Measurements from ENCODE around the gene EIF1AX.
"Not testable (repeated sequence)": the region's sequence is repeated elsewhere in the genome, so short reads cannot be mapped to it uniquely, and the experiment has no call there.

The EIF1AX gene

DNA sequence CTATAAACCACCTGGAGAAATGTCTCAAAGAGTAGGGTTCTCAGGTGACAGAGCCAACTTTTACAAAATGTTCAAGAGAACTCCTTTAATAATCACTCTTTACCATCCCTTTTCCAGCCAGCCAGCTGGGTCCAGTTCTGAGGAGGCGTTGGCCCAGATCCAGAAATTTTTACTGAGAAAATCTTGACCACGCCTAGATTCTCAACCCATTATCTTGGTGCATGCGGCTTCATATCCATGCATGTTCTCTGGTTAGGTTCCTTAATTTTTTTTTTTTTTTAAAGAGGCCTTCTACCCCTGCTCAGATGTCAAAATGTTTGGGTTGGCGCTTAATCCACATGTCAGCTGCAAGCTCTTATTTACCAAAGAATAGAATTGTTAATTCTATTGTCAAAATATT, 13.0 kb downstream of the EIF1AX start:
- FAIRE-seq (no peak), DNase-seq (ENCODE audit: extremely low spot score, insufficient read length, low read depth) (no peak)

DNA sequence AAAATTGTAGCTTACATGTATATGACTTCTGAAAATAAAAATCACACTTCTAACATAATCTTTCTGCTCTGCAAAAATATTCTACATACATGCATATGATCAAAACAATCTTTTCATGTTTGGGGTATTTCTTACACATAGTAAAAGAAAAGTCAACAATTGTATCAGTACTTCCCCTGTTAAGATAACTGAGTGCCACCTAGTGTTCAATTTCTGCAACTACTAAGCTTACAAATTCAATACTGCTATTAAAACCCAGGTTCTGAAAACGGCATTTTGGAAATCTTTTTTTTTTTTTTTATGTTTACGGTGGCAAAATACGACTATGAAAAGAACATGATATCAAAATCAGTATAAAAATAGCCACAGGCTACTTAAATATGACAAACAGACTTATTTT, 14.2 kb downstream of the EIF1AX start:
- not testable (repeated sequence) for DNase-seq (ENCODE audit: extremely low spot score, insufficient read length, low read depth); FAIRE-seq

DNA sequence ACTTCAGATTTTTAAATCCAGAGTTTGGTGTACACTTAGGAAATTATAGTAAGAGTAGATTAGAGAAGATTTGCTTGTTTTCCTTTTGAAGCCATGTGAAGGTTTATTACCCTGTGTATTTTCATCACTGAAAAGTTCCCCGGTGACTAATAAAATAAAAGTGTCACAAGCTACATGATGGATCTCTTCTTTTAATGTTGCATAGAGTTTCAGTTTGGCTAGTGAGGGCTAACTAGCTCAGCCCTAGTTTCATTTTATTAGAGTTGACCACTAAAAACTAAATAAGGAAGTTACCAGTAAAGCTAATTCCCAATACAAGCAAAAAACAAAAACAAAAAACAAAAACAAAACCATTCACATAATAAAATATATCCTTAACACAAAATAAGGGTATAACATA, 14.8 kb downstream of the EIF1AX start:
- DNase-seq (ENCODE audit: extremely low spot score, insufficient read length, low read depth), result not testable (repeated sequence)
- peak; percentile 91 for FAIRE-seq

DNA sequence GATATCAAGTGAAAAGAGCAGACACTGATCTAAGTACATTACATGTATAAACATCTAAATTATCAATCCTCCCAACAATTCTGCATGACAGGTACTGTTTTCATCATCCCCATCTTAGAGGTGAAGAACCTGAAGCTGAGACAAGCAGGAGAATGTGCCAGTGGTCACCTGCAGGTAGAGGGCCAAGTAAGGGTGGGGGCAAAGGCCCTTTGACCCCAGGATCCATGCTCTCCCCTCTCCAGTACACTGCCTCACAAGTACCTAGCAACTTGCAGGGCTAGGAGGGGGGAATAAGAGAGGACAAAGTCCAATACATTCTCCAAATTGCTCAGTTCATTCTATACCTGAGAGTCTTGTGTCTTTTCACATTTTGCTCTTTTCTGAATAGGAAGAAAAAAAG, 16.7 kb downstream of the EIF1AX start:
- DNase-seq (ENCODE audit: extremely low spot score, insufficient read length, low read depth), result no peak
- FAIRE-seq, result no peak

DNA sequence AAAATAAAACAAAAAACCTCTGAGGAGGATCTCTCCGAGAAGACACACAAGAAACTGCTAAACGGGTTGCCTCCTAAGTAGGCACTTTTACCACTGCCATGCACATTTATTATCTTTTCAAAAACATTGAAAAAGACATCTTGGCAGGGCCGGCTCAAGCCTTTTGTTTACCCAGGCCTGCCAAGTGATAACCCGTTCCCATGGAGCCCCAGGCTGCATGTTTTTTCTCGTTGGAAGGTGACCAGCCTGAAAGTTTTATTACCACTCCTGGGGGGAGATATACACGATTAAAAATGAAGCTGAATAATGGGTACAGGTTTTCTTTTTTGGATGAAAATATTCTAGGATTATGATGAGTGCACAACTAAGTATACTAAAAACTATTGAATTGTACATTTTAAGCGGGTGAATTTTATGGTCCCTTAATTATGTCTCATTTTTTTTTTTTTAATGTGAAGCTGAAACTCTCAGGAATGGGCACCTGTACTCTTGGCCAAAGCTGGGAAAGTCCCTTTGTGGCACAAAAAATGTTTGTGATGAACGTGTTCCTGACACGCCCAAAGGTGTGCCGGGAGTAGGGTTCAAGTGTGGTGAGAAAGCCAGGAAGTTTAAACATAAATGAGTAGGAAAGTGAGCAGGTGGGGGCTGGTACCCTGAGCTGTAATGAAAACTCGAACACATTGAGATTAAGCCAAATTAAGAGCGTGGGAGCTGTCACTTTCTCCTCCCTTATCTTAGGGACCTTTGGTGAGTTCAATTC, 23.4 kb downstream of the EIF1AX start:
- FAIRE-seq, result no peak

DNA sequence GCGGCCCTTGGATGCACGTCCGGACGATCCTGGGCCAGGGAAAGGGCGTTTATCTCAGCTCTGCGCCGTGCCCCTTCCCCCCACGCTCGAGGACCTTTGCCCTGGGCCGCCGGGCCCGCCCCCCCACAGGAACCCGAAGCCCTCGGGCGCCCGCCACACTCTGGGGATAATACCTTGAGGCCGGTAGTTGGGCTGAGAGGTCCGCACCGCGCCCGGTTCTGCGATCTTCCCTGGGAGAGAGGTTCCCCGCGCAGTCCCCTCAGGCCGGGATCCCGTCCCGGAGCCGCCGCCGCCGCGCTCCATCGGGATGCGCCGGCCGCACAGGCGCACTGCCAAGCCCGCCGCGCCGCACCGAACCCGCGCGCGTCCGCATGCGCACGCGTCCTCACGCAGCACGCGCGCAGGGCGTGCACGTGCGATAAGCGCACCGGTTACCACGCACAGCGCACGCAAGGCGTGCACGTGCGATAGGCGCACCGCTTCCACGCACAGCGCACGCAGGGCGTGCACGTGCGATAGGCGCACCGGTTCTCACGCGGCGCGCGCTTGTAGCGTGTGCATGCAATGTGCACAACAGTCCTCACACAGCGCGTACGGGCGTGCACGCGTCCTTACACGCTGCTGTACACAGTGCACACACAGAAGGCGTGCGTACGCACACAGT, 24.9 kb downstream of the EIF1AX start, which contains the start of gene MAP7D2:
Gene MAP7D2, minus strand, starts transcription at position 331 of the 664 bp plus-strand sequence. Its CDS starts 28 bp downstream, at position 303.
- DNase-seq (ENCODE audit: extremely low spot score, insufficient read length, low read depth), result no peak
- no peak for FAIRE-seq

More for the DNA sequence above, 23.4 kb downstream of the EIF1AX start:
- no peak for DNase-seq (ENCODE audit: extremely low spot score, insufficient read length, low read depth)

DNA sequence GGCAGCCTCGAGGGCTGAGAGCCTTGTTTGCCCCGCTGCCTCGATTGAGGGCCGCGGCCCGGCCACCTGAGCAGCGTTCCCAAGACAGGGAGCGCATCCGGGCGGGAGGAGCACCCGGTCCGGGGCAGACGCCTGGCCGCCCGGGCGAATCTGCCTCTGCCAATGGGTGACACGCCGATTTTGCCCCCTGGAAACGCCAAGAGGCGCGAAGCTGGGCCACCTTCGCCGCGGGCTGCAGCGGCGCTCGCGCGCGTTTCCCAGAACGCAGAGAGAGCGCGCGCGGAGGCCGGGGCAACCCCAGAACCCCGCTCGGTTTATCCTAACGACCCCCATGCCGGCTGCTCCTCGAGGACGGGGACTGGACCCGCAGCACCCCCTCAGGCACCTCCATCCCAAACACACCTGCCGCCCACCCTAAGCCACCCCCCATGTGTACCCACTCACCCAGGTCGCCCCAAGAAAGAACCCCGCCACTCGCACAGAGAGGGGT, 25.5 kb downstream of the EIF1AX start:
- DNase-seq (ENCODE audit: extremely low spot score, insufficient read length, low read depth), result no peak
- no peak for FAIRE-seq

DNA sequence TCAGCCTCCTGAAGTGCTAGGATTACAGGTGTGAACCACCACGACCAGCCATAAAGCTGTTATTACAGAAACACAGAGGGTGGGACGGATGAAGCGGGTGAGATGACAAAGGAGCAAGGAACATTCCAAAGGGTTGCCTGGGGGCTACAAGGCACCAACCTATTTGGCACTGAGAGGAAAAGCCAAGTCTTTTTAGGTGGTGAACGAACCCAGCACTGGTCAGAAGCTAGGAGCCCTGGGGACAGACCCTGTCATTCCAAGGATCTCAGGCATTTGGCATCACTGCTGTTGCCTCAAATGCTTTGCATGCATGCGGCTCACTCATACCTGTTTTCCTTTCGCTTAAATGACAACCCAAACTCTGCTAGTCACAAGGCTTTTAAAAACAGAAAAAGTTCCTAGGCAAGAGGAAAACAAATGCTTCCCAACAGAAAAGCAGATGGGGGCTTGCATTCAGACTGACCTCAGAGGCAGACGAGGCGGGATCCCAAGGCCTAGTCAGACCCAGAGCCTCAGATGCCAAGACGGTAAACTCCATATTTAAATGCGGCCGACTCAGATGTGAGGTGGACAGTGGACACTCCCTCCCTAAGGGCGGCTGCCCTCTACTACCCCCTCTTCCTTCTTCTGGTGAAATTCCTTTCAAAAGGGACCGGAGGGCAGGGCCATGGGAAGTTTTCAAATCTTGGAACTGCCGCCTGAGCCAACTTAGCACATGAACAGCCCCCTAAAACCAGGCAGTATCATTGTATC, 29.4 kb downstream of the EIF1AX start:
- DNase-seq (ENCODE audit: extremely low spot score, insufficient read length, low read depth) (no peak), FAIRE-seq (no peak)

DNA sequence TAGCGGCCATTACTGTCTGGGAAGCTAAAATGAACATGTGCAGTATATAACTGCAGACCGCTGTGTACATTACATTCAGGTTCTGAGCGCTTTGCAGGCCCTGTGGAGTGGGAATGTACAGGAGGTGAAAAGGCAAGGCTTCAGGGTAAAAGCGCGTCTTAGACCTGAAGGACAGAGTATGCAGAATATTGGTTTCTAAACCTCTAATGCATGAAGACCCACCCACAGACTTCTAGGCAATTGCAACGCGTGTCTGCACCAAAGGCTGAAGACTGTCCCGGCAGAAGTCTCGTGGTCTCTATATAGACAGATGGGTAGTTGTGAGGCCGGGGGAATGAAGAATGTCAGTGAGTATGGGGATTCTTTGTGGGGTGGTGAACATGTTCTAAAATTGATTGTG, 30.4 kb downstream of the EIF1AX start:
- DNase-seq (ENCODE audit: extremely low spot score, insufficient read length, low read depth), result no peak
- no peak for FAIRE-seq

DNA sequence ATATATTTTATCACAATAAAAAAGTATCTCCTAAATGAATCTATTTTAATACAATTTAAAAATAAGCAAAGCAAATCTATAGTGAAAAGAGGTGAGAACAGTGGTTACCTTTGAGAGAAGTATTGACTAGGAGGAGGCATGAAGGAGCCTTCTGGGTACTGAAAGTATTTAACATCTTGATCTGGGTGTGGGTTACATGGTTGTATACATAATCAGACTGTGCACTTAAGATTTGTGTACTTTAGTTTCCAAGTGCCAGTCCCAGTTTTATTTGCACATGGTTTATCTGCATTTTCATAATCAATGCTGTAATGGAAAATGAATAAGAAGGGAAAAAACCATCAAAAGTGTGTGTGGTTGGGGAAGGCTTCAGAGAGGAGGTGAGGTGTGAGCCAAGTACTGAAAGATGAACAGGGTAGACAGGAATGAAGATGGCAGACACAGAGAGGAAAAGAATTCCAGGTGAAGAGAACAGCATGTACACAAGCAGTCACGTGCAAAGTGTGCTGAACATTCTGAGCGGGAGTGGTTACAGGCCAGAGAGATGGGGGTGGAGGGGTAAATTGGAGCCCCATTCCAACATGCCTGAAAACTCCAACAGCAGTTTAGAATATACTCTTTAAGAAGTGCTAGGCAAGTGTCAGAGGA, 39.6 kb downstream of the EIF1AX start:
- DNase-seq (ENCODE audit: extremely low spot score, insufficient read length, low read depth) (no peak), FAIRE-seq (no peak)

DNA sequence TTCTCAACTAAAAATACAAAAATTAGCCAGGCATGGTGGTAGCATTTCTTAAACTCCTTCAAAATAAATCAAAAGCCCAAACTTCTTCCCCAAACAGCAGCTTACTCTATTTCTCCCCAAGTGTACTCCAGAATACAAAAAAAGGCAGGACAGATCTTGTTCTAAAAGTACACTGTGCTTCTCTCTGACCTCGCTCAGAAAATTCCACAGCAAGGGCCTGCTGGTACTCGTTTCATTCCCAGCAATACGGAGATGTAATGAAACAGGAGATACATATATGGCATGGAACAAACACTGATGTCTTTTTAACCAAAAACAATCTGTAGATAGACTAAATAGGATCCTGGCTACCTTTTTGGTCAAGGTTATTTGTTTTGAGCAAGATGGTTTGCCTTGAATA, 50.1 kb downstream of the EIF1AX start:
- no peak for FAIRE-seq
- DNase-seq (ENCODE audit: extremely low spot score, insufficient read length, low read depth), result no peak

DNA sequence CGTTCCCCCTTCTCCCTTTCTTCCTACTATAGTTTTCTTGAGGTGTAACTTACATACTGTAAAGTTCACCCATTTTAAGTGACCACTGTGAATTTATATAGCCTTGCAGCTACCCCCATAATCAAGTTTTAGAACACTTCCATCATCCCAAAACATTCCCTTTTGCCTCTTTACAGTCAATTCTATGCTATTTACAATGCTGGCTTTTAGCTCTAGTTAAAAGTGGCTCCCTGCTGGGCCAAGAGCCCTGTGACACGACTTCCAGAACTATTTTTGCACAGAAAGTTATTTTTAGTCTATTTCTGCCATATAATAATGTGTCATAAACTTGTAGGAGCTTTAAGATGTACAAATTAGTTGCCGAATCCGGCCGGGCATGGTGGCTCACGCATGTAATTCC, 51.8 kb downstream of the EIF1AX start:
- DNase-seq (ENCODE audit: extremely low spot score, insufficient read length, low read depth) (no peak), FAIRE-seq (no peak)

DNA sequence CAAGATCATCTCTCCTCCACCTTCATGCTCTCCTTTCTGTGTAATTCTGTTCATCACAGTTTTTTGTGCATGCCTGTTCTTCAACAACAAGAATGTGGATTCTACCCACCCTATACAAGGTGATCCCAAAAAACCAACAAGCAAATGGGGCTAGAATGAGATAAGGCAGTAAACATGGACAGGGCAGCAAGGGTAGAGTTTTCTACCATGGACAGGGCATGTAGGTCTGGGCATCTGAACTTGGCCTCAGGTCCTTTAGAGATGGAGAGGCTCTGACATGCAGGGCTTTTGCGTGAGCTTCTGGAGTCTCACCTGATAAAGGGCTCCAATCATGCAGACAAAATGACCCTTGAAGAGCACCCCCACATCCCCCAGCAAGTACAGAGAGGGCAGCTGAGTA, 61.4 kb downstream of the EIF1AX start:
- DNase-seq (ENCODE audit: extremely low spot score, insufficient read length, low read depth), result no peak
- FAIRE-seq, result no peak

Data from GM18507 (cell line).